ENCODE measurements around the gene SRRM4.
A peak's percentile ranks its signal among the peaks of the same experiment; 100 is the strongest.

SRRM4 gene

DNA sequence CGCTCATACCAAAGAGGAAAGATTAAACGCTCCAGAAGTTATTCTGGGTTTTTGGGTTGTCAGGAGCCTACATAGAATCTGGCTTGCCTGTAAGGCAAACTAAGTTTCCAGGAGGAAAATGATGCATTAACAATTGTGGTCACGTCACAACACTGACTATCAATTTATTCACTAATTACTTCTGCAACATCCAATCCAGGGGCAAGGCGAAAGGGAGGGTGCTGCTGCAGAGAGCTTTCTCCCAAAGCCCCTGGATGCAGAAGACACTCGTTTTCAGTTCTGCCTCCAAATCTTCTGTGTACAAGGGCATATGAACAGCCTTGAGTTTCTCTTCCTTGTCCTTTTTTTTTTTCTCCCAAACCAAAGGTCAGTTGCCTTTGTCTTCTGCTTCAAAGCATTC lies 10.5 kb upstream of the SRRM4 start:
- H3K4me1 ChIP-seq (ENCODE audit: insufficient read depth, low read length, severe bottlenecking), result no peaks in the 10 kb centered on the region
- H3K27ac ChIP-seq (ENCODE audit: low read depth, low read length, poor library complexity, severe bottlenecking), result no peak overlapping the region
- H3K9ac ChIP-seq (ENCODE audit: low read length), result no peak overlapping the region
- no peaks in the 10 kb centered on the region for H4K20me1 ChIP-seq (ENCODE audit: insufficient read depth, low read length)
- no peak for TF ChIP-seq EZH2 (IDR thresholded peaks at IDR 0.05; ENCODE audit: borderline replicate concordance, low read length)
- TF ChIP-seq, protein P1, sequence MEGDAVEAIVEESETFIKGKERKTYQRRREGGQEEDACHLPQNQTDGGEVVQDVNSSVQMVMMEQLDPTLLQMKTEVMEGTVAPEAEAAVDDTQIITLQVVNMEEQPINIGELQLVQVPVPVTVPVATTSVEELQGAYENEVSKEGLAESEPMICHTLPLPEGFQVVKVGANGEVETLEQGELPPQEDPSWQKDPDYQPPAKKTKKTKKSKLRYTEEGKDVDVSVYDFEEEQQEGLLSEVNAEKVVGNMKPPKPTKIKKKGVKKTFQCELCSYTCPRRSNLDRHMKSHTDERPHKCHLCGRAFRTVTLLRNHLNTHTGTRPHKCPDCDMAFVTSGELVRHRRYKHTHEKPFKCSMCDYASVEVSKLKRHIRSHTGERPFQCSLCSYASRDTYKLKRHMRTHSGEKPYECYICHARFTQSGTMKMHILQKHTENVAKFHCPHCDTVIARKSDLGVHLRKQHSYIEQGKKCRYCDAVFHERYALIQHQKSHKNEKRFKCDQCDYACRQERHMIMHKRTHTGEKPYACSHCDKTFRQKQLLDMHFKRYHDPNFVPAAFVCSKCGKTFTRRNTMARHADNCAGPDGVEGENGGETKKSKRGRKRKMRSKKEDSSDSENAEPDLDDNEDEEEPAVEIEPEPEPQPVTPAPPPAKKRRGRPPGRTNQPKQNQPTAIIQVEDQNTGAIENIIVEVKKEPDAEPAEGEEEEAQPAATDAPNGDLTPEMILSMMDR (IDR thresholded peaks at IDR 0.05; ENCODE audit: low read length), result no peak
- H3F3A ChIP-seq (ENCODE audit: insufficient read depth, low read length), result no peaks in the 10 kb centered on the region
- no peaks in the 10 kb centered on the region for H3K9me3 ChIP-seq (ENCODE audit: low read length)
- no peaks in the 10 kb centered on the region for H3K79me2 ChIP-seq (ENCODE audit: insufficient read depth, low read length)
- no peak overlapping the region for H3K4me3 ChIP-seq (ENCODE audit: low read depth, low read length, poor library complexity, severe bottlenecking)
- H3K27me3 ChIP-seq (ENCODE audit: insufficient read depth, low read length), result no peaks in the 10 kb centered on the region
- H3K36me3 ChIP-seq (ENCODE audit: insufficient read depth, low read length), result no peaks in the 10 kb centered on the region
- H3K9me2 ChIP-seq (ENCODE audit: low read depth, low read length), result no peaks in the 10 kb centered on the region
- H2AFZ ChIP-seq (ENCODE audit: low read length), result no peak overlapping the region
- no peak overlapping the region for H3K4me2 ChIP-seq (ENCODE audit: low read length)

DNA sequence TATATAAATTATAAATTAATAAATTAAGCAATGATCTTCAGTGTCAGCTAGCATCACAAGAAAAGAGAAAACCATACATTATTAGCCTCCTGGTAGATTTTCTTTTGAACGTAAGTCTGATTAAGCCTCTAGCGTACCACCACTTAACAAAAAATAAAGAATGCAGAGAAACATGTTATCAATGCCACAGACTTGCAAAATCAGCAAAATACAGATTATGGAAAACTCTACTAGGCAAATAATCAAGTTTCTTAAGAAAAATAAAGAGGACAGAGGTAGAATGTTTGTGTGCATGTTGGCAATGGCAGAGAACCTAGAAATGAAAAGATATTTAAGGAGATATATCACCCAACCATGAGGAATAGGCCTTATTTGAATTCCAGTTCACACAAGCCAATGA lies 8.4 kb upstream of the SRRM4 start:
- H3K4me2 ChIP-seq (ENCODE audit: low read length), result no peak overlapping the region
- H3K27ac ChIP-seq (ENCODE audit: low read depth, low read length, poor library complexity, severe bottlenecking), result no peak overlapping the region
- no peaks in the 10 kb centered on the region for H3F3A ChIP-seq (ENCODE audit: insufficient read depth, low read length)
- no peaks in the 10 kb centered on the region for H4K20me1 ChIP-seq (ENCODE audit: insufficient read depth, low read length)
- no peak overlapping the region for H3K9ac ChIP-seq (ENCODE audit: low read length)
- H3K4me3 ChIP-seq (ENCODE audit: low read depth, low read length, poor library complexity, severe bottlenecking), result no peak overlapping the region
- H3K79me2 ChIP-seq (ENCODE audit: insufficient read depth, low read length), result no peaks in the 10 kb centered on the region
- H3K36me3 ChIP-seq (ENCODE audit: insufficient read depth, low read length), result no peaks in the 10 kb centered on the region
- H3K9me2 ChIP-seq (ENCODE audit: low read depth, low read length), result no peaks in the 10 kb centered on the region
- no peaks in the 10 kb centered on the region for H3K27me3 ChIP-seq (ENCODE audit: insufficient read depth, low read length)
- no peak overlapping the region for H2AFZ ChIP-seq (ENCODE audit: low read length)
- no peaks in the 10 kb centered on the region for H3K9me3 ChIP-seq (ENCODE audit: low read length)
- H3K4me1 ChIP-seq (ENCODE audit: insufficient read depth, low read length, severe bottlenecking), result no peaks in the 10 kb centered on the region
- no peak for TF ChIP-seq EZH2 (IDR thresholded peaks at IDR 0.05; ENCODE audit: borderline replicate concordance, low read length)
- TF ChIP-seq, protein P1 (IDR thresholded peaks at IDR 0.05; ENCODE audit: low read length), result no peak

DNA sequence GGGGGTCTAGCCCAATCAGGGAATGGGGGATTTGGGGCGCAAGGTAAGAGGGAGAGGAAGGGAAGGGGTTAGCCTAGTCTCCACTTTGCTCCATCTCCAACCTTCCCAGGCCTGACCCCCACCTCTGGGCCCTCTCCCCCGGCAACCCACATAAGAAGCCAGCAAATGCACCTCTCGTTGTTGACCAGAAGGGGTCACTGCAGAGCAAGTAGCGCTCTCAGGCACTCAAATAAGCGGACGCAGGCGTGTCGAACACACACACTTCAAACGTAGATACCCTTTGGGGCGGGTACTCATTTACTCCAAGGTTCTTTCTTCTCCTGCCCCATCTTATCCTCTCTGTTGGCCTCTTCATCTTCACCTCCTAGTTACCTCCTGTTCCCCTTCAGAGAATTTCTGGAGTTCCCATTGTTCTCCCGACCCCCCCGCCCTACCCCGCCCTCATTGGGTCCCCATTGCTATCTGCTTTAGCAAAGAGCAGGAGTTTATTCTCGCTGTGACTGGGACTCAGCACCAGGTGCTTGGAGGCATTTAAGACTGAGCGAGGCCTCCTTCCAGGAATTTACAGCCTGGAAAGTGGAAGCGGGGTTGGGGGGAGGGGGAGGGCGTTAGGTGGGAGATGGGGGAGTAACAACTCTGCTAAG lies 1.5 kb upstream of the SRRM4 start:
- no peaks in the 10 kb centered on the region for H3K27me3 ChIP-seq (ENCODE audit: insufficient read depth, low read length)
- H3K36me3 ChIP-seq (ENCODE audit: insufficient read depth, low read length), result no peaks in the 10 kb centered on the region
- no peaks in the 10 kb centered on the region for H3K4me1 ChIP-seq (ENCODE audit: insufficient read depth, low read length, severe bottlenecking)
- no peak overlapping the region for H3K4me3 ChIP-seq (ENCODE audit: low read depth, low read length, poor library complexity, severe bottlenecking)
- no peaks in the 10 kb centered on the region for H3K9me3 ChIP-seq (ENCODE audit: low read length)
- H3K9me2 ChIP-seq (ENCODE audit: low read depth, low read length), result no peaks in the 10 kb centered on the region
- H3K4me2 ChIP-seq (ENCODE audit: low read length), result no peak overlapping the region
- H3F3A ChIP-seq (ENCODE audit: insufficient read depth, low read length), result no peaks in the 10 kb centered on the region
- no peak overlapping the region for H3K27ac ChIP-seq (ENCODE audit: low read depth, low read length, poor library complexity, severe bottlenecking)
- TF ChIP-seq, protein P1 (IDR thresholded peaks at IDR 0.05; ENCODE audit: low read length), result peak; percentile 79
- no peak for TF ChIP-seq EZH2 (IDR thresholded peaks at IDR 0.05; ENCODE audit: borderline replicate concordance, low read length)
- no peaks in the 10 kb centered on the region for H3K79me2 ChIP-seq (ENCODE audit: insufficient read depth, low read length)
- H3K9ac ChIP-seq (ENCODE audit: low read length), result no peak overlapping the region
- no peak overlapping the region for H2AFZ ChIP-seq (ENCODE audit: low read length)
- H4K20me1 ChIP-seq (ENCODE audit: insufficient read depth, low read length), result no peaks in the 10 kb centered on the region

Data from OCI-LY1 (cell line).